GM21717 (cell line): ENCODE measurements around the gene NECTIN1.

Source experiments
- ATAC-seq: cut with Tn5 transposase; IDR thresholded peaks from one replicate; pipeline ENCODE4 v1.9.1; 2021; ENCODE audit warnings: mild to moderate bottlenecking, moderate library complexity; ENCODE audit not compliant: unreplicated experiment

Gene NECTIN1

DNA sequence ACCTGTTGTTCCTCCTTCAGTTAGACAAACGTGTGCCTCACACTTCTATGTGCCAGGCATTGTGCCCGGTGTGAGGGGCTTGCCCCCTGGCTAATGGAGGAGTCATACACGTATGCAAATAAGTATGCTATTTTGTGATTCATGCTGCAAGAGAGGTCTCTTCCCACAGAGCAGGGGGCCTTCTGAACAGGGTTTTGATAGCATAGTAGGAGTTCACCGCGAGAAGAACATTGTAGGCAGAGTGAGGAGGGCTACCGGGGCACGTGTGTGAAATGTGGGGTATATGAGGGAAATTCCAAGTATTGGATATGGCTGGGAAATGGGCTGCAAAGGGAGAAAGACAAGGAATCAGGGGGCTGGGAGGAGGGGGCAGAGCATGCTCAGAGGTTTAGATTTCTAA, 84.5 kb downstream of the NECTIN1 start:
- no peak for ATAC-seq

DNA sequence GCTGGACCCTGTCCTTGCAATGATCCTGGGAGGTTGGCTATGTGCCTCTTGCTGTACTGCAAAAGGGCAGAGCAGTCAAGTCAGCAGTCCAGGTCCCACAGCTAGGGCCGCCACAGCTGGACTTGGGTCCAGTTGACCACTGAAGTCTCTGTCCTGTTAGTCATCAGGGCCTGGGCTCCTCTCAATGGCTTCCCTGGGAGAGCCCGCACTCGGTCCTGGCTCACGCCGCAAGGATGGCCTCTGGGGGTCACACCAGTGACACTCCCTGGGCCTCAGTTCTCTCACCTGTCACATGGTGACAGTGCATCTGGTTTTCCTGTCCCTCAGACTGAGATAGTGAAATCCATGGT, 85.1 kb downstream of the NECTIN1 start:
- ATAC-seq: no peak

GRCh38 chr11:119643212-119643875, 85.7 kb downstream of the NECTIN1 start:
- ATAC-seq: no peak

- ATAC-seq: no peak
Measured at GRCh38 chr11:119641983-119642745, 86.8 kb downstream of the NECTIN1 start.

DNA sequence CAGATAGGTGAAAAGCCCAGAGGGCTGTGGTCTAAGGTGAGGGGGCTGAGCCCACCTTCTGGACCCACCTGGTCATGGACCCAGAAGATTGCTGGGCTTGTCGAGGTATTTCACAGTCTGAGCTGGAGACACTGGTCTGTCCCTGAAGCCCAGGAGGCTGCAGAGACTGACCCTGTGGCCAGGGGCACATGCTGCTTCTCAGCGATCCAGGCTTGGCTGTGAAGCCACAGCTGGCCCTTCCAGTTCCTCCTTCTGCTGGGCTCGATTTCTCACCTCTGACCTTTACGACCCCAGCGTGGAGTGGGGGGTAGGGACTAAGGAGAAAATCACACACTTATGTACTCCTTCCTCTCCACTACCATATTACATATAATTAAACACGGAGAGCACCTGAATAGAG, 88.5 kb downstream of the NECTIN1 start:
- no peak for ATAC-seq

DNA sequence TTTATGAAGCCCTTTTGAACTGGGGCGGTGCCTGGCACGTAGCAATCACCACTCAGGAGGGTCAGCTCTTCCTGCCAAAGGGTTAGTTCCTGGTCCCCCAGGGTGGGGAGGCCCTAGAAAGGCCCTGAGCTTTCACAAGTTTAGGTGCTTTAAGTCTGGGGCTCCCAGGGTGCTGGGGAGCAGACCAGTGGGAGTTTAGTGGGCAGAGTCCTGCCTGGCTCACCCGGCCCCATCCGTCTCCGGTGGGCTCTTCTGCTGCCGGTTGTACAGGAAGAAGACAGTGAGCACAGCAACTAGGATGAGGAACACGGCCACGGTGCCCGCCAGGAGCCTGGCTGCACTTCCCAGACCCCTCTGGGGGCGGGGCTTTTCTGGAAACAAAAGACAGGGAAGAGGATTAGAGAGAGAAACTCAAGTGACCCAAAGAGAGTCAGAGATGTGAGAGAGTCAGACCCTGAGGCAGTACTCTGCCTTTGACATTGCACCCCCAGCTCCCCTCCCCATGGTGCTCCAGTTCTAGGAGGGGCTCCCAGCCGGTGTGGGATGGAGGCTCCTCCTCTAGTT, 89.3 kb downstream of the NECTIN1 start:
- ATAC-seq: no peak

DNA sequence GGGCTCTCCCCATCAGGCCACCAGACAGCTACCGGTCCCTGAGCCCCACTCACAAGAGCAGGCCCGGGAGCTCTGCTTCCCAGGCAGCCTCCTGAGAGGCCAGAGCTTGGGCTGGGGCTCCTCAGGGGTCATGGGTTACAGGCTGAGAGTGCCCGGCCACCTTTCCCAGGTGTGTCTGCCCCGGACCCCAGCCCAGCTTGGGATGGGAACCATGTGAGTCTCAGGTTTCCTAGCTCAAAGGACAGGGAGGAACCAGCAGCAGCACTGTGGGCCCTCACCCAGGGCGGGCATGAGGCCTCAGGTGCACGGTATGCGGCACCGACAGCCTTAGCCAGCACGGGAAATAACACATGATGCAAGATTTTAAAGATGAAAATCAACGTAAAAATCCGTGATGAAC, 90.1 kb downstream of the NECTIN1 start:
- ATAC-seq: no peak

DNA sequence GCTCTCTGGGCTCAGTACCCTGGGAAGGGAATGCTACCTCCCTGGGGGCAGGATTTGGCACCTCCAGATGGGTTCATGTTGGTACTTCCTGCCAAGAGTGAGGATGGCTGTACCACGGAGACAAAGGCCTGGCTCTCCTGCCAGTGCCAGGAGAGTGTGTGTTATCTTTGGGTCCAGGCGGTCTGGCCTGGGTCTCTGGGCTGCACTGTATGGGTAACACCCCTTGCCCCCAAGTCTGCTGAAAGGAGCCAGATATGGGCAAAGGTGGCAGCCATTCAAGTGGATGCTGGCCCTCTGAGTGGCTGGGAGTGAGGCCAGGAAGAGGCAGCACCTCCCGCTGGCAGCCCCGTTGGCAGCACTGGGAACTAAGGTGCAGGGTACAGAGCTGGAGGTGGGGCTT, 91.5 kb downstream of the NECTIN1 start:
- no peak for ATAC-seq

DNA sequence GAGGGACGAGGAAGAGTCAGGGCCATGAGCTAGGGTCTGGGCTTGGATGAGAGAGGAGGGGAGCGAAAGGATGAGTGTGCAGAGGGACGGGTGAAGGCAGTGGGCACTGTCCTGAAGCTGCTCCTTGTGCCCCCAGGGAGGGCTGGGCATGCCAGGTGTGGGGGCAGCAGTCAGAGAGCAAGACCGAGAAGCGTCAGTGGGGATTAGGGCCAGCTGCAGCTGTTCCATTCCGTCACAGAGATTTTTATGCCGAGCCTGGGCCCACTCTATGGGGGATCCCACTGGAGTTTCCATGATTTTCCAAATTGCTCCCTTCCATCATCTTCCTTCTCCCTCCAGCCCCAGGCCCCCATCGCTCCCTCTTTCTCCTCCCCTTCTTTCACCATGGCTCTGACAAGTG, 93.2 kb downstream of the NECTIN1 start:
- ATAC-seq: no peak

DNA sequence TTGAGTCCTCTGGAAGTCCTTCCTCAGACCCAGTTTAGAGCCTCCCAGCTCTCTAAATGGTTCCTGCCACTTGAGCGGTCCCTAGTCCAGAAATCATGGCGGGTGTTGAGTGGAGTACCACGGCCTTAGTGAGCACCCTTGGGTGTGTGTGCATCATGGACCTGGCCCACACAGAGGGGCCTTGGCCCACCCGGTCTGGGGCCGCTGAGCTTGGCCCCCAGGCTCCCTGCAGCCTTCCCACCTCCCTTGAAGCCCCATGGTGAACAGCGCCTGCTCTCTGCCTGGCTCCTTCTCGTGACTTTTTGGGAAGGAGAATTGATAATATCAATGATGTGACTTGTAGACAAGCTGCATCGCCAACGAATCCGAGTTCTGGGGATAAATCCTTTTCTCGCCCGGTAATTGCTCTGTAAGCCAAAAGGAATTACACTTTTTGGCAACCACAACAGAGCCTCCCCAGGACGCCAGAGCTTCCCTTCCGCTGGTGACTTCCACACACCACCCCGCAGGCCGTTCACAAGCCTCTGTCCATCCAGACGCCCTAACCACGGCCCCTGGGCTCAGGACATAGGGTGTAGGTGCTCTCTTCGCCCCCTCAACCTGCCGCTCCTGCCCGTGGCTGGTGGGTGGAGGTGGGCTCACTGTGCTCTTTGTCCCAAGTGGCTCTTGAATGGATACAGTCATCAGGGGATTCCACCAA, 93.8 kb downstream of the NECTIN1 start:
- no peak for ATAC-seq

GRCh38 chr11:119634301-119634700, 94.7 kb downstream of the NECTIN1 start:
- ATAC-seq: no peak

DNA sequence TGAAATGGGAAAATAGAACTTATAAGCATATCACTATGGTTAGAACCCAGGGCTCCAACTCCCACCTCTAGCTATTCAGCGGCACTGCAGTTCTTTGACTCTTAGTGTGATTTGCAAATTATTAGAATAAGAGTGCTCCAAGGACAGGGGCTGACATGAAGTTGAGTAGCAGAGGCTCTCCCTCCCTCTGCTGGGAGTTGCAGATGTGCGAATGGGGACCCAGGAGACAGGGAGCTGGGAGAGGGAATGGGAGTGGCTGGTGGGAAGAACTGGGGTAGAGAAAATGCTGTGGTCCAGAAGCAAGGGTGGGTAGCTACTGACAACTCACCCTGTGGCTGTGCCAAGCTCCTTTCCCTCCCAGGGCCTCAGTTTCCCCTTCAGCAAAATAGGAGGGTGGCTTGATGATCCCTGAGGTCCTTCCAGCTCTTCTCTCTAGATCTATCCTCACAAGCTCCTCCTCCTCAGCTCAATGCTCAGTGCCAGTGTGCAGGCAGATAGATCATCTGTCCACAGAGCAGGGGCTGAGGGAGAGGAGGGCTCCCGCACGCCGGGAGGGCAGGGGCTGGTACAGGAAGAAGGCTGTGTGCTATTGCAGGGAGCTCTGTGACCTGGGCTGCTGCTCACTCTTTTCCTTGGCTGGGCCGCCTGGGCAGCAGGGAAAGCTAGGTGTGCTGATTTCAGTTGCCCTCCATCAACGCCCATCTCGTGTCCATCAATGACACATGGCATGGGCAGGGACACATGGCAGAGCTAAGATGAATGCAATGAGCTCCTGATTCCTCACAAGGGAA, 99.0 kb downstream of the NECTIN1 start:
- no peak for ATAC-seq

GRCh38 chr11:119629085-119629484, 99.9 kb downstream of the NECTIN1 start:
- no peak for ATAC-seq

GRCh38 chr11:119627286-119627685, 101.7 kb downstream of the NECTIN1 start:
- ATAC-seq: no peak

DNA sequence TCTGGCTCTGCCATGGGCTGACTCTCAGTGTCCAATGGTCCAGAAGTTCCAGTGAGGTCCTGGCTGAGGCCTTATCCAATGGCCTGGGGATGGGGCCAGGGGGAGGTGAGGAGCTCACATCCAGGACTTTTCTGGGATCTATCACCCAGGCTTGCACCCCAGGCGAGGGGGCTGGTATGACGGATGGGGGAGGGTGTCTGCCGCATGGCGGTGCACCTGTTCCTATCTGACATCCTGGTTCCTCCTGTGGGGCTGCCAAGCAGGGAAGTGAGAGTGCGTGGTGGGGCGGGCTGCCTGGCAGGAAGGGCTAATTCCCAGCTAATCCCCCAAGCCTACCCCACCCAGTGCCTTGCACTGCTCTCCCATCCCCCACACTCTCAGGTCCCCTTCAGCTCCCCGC, 102.1 kb downstream of the NECTIN1 start:
- ATAC-seq: no peak

DNA sequence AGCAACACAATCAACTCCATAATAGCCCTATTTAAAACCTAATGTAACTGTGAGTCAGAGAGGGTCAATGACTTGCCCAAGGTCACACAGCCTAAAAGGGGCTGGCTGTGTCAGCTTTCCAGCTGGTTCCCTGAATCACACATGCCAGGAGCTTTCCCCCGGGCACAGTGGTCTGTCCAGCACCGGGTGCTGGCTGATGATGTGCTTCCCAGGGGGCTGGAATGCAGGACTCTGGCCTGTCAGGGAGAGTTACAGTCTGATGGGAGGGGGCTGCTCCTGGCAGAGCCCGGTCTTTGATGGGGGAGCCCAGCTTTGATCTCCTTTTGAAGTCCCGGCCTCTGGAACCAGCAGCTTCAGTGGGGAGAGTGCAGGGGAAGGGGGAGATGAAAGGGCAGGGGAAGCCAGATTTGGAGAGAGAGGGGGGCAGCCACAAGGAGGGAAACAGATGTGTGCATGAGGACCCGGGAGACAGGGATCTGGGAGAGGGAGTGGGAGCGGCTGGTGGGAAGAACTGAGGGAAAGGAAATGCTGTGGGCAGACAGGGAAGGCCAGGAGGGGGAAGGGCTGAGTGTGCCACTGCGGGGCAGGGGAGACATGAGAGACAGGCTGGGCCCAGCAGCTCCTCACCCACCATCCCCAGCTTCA, 102.7 kb downstream of the NECTIN1 start:
- ATAC-seq: no peak

- ATAC-seq: no peak
Measured at GRCh38 chr11:119625206-119625978, 103.6 kb downstream of the NECTIN1 start.

DNA sequence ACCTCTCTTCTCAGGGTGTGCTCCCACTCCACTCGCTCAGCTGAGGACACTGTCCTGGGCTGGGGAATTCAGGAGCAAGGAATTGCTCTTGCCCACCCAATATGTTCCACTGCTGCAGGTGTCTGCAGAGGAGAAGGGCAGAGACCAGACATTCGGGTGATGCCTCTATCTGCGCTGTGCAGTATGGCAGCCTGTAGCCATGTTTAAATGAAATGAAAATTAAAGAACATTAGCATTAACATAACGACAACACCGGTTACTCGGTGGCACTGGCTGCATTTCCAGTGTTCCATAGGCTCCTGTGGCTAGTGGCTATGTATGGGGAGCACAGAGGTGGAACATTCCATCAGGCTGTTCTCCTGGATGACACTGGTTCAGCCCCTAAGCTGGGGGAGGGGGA, 104.4 kb downstream of the NECTIN1 start:
- no peak for ATAC-seq

GRCh38 chr11:119624102-119624615, 104.8 kb downstream of the NECTIN1 start:
- ATAC-seq: no peak

DNA sequence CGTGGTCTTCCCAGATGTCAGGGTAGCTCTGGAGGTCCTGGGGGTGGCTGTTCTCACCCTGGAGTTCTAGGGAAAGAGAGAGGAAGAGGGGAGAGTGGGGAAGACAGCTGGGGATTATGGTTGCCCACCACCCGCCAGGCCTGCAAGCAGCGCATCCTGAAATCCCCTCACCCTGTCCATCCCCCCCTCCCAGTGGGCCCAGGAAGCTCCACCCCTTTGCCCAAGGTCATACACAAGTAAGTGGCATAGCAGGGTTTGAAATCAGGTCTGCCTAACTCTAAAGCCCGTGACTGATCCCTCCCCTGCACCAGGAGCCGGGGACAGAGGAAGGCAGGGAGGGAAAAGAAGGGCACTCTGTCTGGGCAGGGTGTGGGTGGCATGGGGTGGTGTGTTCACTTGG, 105.3 kb downstream of the NECTIN1 start:
- no peak for ATAC-seq
